ENCODE data around the gene SST.

SST gene

GRCh38 chr3:187698499-187699399, 28.6 kb upstream of the SST start:
- H3K4me3 ChIP-seq (ENCODE audit: low read depth, low read length) = no peak overlapping the region
- DNase-seq (ENCODE audit: low read depth) = no peak
- TF ChIP-seq CTCF (IDR thresholded peaks at IDR 0.05; ENCODE audit: control insufficient read depth, extremely low read depth, insufficient read depth) = no peak

- DNase-seq (ENCODE audit: low read depth) = no peak
- no peak overlapping the region for H3K4me3 ChIP-seq (ENCODE audit: low read depth, low read length)
- no peak for TF ChIP-seq CTCF (IDR thresholded peaks at IDR 0.05; ENCODE audit: control insufficient read depth, extremely low read depth, insufficient read depth)
Observed at GRCh38 chr3:187696021-187696420, 25.8 kb upstream of the SST start.

- no peak for DNase-seq (ENCODE audit: low read depth)
- TF ChIP-seq CTCF (IDR thresholded peaks at IDR 0.05; ENCODE audit: control insufficient read depth, extremely low read depth, insufficient read depth) = no peak
Observed at GRCh38 chr3:187695449-187695848, 25.3 kb upstream of the SST start.

GRCh38 chr3:187694801-187695200, 24.6 kb upstream of the SST start:
- no peak for DNase-seq (ENCODE audit: low read depth)
- no peak overlapping the region for H3K4me3 ChIP-seq (ENCODE audit: low read depth, low read length)
- no peak for TF ChIP-seq CTCF (IDR thresholded peaks at IDR 0.05; ENCODE audit: control insufficient read depth, extremely low read depth, insufficient read depth)

More at GRCh38 chr3:187695449-187695848, 25.3 kb upstream of the SST start:
- H3K4me3 ChIP-seq (ENCODE audit: low read depth, low read length) = no peak overlapping the region

GRCh38 chr3:187693431-187693830, 23.2 kb upstream of the SST start:
- DNase-seq (ENCODE audit: low read depth) = no peak
- no peak overlapping the region for H3K4me3 ChIP-seq (ENCODE audit: low read depth, low read length)
- no peak for TF ChIP-seq CTCF (IDR thresholded peaks at IDR 0.05; ENCODE audit: control insufficient read depth, extremely low read depth, insufficient read depth)

GRCh38 chr3:187689984-187690383, 19.8 kb upstream of the SST start:
- no peak for DNase-seq (ENCODE audit: low read depth)
- no peak for TF ChIP-seq CTCF (IDR thresholded peaks at IDR 0.05; ENCODE audit: control insufficient read depth, extremely low read depth, insufficient read depth)
- no peak overlapping the region for H3K4me3 ChIP-seq (ENCODE audit: low read depth, low read length)

All from LNCaP clone FGC (cell line).